Sigmoid colon (tissue), 3 donors: Measurements from ENCODE around the gene MVB12B.

Experiments used
- CTCF ChIP-seq, 4 experiments: fragments of 450-650 bp in 3 of 4; fragments of 200-600 bp in 1 of 4; IDR thresholded peaks; one replicate each; pipeline ENCODE4 v1.5.1; 2016 to 2019; ENCODE audit warnings: antibody characterized with exemption in 4 of 4, mild to moderate bottlenecking in 3 of 4, moderate library complexity in 2 of 4
- POLR2A ChIP-seq, 2 donors: fragments of 450-650 bp; IDR thresholded peaks; one replicate each; pipeline ENCODE4 v1.6.1; 2016; ENCODE audit warnings: antibody characterized with exemption in 2 of 2, mild to moderate bottlenecking in 2 of 2, moderate library complexity in 2 of 2

- TF ChIP-seq POLR2A (IDR thresholded peaks at IDR 0.05) (no peak), CTCF (IDR thresholded peaks at IDR 0.05) (no peak)
These were observed 4.9 kb upstream of the MVB12B start for GRCh38 chr9:126321742-126322141.
